K562 (cell line): ENCODE data around the gene HMG20B. TPM values are rescaled to one million over a fixed set of nuclear protein-coding genes. Genes with fewer than 3 reads are reported as not detected.

Source experiments
- FOXP1 ChIP-seq: sonication (generic); formaldehyde crosslinking; IDR thresholded peaks from 2 replicates; pipeline ENCODE4 v1.8.0; 2022; ENCODE audit warnings: mild to moderate bottlenecking, missing genetic modification reagents
- PTBP1 ChIP-seq: fragments of 200-400 bp; formaldehyde crosslinking; IDR thresholded peaks from 2 replicates; pipeline ENCODE4 v1.6.1; 2017; ENCODE audit warnings: low read depth, low read length
- PURB ChIP-seq: sonication (generic); formaldehyde crosslinking; IDR thresholded peaks from 2 replicates; pipeline ENCODE4 v1.9.0; 2021; ENCODE audit warnings: low read depth, mild to moderate bottlenecking, missing genetic modification reagents
- SPI1 ChIP-seq: IDR thresholded peaks from 2 replicates; pipeline ENCODE4 v1.6.1; 2011; ENCODE audit warnings: low read depth, low read length, control low read depth, borderline replicate concordance
- USF2 ChIP-seq: sonication (generic); formaldehyde crosslinking; IDR thresholded peaks from 2 replicates; pipeline ENCODE4 v1.5.0; 2020; ENCODE audit warnings: missing genetic modification reagents
- VEZF1 ChIP-seq: fragments of 200-800 bp; sonication (Bioruptor generic); IDR thresholded peaks from 2 replicates; pipeline ENCODE4 v1.6.1; 2017; ENCODE audit warnings: missing genetic modification characterization, missing compliant biosample characterization
- ZNF512 ChIP-seq: IDR thresholded peaks from 2 replicates; pipeline ENCODE4 v1.6.1; 2016; ENCODE audit warnings: missing genetic modification characterization, missing compliant biosample characterization
- polyA plus RNA-seq, 8 experiments: library from polyadenylated mRNA; depleted of rRNA in 4 of 8; stranded (reverse) in 5 of 8; unstranded in 3 of 8; fragments of >200 nt; fragmentation: Nextera tagmentation in 2 of 8; fragmentation: Illumina TruSeq in 1 of 8; extraction: Ambion mirVana in 2 of 8; extraction: Trizol in 1 of 8; gene quantifications; 2 replicates each; pipeline versions ENCODE4 v1.2.1 to v1.2.3, GENCODE V29; 2011 to 2014; ENCODE audit warnings: inconsistent platforms in 1 of 8, missing spikeins in 1 of 8
- total RNA-seq, 7 experiments: library from RNA; depleted of rRNA in 6 of 7; stranded (reverse); fragments of >200 nt in 6 of 7; fragmentation: Illumina TruSeq in 2 of 7; extraction: Trizol in 2 of 7; gene quantifications; 2 replicates each; pipeline versions ENCODE4 v1.2.1 to v1.2.3, GENCODE V29; 2011 to 2021; ENCODE audit warnings: low replicate concordance in 1 of 7
- TF ChIP-seq, protein P1 (sequence below): fragments of 450-650 bp; IDR thresholded peaks from 2 replicates; pipeline ENCODE4 v1.6.1; 2016; ENCODE audit warnings: low read depth
- TF ChIP-seq, protein P2 (sequence below): sonication (generic); formaldehyde crosslinking; IDR thresholded peaks from 2 replicates; pipeline ENCODE4 v1.8.1; 2023; ENCODE audit warnings: mild to moderate bottlenecking, missing genetic modification reagents

The HMG20B gene
- total and polyA plus RNA-seq, 9 of the 15 experiments (the other 6 are each of a cell fraction or from before 2014, with no cell fraction given), result 0.35 to 172 (median 38.6) TPM

GRCh38 chr19:3576696-3577443, 4.1 kb downstream of the HMG20B start (continued):
- TF ChIP-seq PTBP1 (no peak), FOXP1 (CRISPR knock-in tag) (no peak), SPI1 (no peak), VEZF1 (peak; percentile 84), USF2 (no peak), ZNF512 (tag) (no peak), PURB (CRISPR knock-in tag) (no peak)
- TF ChIP-seq, protein P1, sequence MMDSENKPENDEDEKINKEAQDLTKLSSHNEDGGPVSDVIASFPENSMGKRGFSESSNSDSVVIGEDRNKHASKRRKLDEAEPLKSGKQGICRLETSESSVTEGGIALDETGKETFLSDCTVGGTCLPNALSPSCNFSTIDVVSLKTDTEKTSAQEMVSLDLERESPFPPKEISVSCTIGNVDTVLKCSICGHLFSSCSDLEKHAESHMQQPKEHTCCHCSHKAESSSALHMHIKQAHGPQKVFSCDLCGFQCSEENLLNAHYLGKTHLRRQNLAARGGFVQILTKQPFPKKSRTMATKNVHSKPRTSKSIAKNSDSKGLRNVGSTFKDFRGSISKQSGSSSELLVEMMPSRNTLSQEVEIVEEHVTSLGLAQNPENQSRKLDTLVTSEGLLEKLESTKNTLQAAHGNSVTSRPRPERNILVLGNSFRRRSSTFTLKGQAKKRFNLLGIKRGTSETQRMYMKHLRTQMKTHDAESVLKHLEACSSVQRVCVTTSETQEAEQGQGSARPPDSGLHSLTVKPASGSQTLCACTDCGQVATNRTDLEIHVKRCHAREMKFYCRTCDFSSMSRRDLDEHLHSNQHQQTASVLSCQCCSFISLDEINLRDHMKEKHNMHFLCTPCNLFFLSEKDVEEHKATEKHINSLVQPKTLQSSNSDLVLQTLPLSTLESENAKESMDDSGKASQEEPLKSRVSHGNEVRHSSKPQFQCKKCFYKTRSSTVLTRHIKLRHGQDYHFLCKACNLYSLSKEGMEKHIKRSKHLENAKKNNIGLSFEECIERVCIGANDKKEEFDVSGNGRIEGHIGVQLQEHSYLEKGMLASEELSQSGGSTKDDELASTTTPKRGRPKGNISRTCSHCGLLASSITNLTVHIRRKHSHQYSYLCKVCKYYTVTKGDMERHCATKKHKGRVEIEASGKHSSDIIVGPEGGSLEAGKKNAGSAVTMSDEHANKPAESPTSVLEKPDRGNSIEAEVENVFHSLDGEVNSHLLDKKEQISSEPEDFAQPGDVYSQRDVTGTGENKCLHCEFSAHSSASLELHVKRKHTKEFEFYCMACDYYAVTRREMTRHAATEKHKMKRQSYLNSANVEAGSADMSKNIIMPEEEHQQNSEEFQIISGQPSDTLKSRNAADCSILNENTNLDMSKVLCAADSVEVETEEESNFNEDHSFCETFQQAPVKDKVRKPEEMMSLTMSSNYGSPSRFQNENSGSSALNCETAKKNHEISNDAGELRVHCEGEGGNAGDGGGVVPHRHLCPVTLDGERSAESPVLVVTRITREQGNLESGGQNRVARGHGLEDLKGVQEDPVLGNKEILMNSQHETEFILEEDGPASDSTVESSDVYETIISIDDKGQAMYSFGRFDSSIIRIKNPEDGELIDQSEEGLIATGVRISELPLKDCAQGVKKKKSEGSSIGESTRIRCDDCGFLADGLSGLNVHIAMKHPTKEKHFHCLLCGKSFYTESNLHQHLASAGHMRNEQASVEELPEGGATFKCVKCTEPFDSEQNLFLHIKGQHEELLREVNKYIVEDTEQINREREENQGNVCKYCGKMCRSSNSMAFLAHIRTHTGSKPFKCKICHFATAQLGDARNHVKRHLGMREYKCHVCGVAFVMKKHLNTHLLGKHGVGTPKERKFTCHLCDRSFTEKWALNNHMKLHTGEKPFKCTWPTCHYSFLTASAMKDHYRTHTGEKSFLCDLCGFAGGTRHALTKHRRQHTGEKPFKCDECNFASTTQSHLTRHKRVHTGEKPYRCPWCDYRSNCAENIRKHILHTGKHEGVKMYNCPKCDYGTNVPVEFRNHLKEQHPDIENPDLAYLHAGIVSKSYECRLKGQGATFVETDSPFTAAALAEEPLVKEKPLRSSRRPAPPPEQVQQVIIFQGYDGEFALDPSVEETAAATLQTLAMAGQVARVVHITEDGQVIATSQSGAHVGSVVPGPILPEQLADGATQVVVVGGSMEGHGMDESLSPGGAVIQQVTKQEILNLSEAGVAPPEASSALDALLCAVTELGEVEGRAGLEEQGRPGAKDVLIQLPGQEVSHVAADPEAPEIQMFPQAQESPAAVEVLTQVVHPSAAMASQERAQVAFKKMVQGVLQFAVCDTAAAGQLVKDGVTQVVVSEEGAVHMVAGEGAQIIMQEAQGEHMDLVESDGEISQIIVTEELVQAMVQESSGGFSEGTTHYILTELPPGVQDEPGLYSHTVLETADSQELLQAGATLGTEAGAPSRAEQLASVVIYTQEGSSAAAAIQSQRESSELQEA, result no peak
- TF ChIP-seq, protein P2, sequence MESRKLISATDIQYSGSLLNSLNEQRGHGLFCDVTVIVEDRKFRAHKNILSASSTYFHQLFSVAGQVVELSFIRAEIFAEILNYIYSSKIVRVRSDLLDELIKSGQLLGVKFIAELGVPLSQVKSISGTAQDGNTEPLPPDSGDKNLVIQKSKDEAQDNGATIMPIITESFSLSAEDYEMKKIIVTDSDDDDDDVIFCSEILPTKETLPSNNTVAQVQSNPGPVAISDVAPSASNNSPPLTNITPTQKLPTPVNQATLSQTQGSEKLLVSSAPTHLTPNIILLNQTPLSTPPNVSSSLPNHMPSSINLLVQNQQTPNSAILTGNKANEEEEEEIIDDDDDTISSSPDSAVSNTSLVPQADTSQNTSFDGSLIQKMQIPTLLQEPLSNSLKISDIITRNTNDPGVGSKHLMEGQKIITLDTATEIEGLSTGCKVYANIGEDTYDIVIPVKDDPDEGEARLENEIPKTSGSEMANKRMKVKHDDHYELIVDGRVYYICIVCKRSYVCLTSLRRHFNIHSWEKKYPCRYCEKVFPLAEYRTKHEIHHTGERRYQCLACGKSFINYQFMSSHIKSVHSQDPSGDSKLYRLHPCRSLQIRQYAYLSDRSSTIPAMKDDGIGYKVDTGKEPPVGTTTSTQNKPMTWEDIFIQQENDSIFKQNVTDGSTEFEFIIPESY (CRISPR knock-in tag), result peak; percentile 99
